ENCODE data around the gene CYTH1.

The CYTH1 gene

DNA sequence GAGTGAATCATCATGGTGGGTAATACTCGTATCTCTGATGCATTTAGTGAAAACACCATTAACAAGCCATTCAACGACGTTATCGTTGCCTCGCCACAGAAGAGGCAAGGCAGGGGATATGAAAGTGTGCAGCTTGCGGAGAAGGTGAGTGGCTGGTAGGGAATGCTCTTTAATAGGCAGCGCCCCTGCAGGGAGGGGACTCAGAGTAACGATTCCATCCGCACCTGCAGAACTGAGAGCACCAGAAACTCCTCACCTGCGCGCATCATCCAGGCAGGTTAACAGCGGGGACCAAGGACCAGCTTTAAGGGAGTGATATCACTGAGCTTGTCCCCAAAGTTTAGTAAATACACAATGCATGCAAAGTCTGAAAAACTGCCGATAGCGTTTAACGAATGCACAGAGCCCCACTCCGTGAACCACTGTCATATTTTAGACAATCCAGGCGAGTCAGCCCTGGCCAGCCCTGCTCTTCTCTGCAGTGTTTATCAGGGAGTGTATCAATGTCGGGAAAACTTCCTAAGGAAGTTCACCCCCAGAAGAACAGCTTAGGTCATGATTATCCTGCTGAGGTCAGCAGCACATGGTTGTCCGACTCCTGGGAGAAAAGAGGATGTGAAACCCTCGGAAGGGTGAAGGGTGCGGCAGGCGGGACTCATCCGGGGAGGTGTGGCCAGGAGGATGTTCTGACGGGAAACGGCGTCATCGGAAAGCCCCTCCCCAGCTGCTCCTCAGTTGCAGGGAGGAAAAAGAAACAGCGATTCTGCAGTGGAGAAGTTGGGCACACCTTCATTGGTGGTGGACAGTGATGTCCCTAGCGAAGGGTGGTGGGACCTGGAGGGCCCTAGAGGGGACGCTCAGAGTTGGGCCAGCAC, 136.4 kb downstream of the CYTH1 start:
- peak; percentile 29 for DNase-seq

DNA sequence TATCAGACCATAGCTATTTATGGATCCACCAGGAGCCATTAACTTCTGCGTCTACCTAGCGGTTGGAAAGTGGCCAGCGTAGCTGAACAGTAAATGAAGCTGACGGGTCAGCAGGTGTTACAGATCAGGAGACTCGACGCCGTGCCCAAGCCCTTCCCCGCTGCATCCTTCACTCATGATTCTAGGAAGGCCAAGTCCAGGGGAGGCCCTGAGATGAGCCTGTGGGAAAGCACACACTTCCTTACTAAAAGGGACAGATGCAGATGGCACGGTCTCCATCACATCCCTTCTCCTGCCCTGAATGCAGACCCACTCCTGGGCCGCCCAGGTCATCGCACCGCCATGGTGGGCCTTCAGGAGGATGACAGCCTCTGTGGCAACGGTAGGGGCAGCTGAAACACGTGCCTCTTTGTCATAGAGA, 137.1 kb downstream of the CYTH1 start:
- no peak for DNase-seq

DNA sequence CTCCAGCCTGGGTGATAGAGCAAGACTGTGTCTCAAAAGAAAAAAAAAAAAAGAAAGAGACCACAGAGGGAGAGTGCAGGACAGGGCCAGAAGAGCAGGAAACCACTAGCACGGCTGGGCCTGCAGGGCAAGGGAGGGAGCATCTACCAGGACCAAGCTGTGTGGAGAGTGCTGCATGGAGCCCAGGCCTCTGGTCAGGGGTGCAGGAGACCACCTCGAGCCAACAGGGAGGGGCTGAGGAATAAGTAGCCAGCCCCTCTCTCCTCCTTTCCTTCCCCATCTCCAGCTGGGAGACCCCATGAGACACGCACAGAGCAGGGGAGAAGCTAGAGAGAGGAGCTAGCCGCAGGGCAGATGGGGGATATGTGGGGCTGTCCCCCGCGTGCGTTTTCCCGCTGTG, 137.8 kb downstream of the CYTH1 start:
- no peak for DNase-seq

DNA sequence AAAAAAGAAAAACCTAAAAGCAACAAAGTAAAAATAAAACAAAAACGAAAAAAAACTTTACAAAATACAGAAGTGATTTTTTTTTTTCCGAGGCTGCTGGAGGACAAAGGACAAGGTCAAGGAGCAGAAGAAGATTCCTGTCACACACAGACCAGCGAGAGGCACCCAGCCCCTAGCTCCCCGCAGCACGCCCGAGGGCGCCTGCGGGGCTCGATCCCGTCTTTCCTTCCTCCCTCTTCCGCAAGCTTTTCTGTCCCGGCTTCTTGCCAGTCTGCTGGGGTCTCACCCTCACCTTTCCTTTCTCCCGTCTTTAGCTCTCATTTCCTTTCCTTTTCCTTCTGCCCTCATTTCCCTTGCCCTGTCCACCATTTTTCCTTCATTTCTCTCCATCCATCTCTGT, 138.7 kb downstream of the CYTH1 start:
- DNase-seq = no peak

DNA sequence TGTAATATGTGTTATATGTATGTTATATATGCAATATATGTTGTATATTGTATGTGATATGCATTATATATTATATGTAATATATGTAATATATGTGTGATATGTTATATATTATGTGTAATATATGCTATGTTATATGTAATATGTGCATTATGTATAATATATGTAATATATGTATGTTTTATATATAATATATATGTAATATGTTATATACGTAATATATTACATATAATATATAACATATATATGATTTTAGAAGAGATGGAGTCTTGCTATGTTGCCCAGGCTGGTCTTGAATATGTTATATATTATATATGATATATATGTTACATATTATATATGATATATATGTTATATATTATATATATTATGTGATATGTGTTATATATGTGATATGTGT, 139.4 kb downstream of the CYTH1 start:
- DNase-seq = no peak

GRCh38 chr17:78641666-78642065, 140.4 kb downstream of the CYTH1 start:
- no peak for DNase-seq

- DNase-seq = no peak
These were observed 140.8 kb downstream of the CYTH1 start for GRCh38 chr17:78641243-78641642.

GRCh38 chr17:78640700-78641099, 141.4 kb downstream of the CYTH1 start:
- no peak for DNase-seq

DNA sequence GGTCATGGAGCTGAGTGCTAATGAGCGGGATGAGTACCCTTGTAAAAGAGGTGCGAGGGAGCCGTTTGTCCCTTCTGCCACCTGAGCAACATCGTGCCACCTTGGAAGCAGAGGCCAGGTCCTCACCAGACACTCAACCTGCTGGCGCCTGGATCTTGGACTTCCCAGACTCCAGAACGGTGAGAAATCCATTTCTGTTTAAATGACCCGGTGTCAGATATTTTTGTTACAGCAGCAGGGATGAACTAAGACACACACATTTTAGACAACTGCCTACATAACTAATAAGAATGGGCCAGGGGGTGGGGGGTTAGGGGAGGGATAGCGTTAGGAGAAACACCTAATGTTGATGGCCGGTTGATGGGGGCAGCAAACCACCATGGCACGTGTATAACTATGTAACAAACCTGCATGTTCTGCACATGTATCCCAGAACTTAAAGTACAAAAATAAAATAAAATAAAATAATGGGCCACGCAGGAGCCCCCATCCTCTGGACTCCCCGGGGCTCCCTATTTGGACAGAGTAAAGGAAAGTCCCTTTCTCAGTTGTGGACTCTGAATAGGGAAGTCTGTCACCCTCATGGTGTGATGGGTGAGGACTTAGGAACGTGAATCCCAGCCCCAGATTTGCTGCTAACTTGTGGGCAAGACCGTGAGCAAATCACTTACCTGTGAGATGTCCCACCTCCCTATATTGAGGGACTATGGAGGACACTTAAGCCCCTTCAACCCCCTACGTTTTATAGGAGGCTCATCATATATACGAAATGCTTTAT, 144.2 kb downstream of the CYTH1 start:
- no peak for DNase-seq

DNA sequence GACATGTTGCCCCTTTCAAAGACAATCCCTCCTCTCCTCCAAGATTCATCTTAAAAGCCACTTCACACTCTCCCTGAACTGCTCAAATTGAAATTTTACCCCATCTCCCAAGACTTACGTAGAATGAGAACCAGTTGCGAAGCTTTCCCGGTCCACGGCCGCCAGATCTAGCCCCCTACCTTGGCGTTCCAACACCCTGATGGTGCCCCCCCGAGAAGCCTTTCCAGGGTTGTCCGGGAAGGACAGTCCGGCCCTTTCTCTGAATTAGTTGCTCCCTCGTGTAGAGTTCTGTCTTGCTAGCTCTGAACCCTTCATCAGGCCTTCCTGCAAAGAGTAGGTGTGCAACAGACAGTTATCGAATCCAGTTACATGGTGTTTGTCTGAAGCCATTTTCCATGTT, 144.9 kb downstream of the CYTH1 start:
- no peak for DNase-seq

- DNase-seq = no peak
These were observed 147.9 kb downstream of the CYTH1 start for GRCh38 chr17:78634154-78634553.

GRCh38 chr17:78629436-78629995, 152.6 kb downstream of the CYTH1 start:
- no peak for DNase-seq

GRCh38 chr17:78628547-78629435, 153.3 kb downstream of the CYTH1 start:
- DNase-seq = no peak

- DNase-seq = no peak
These were observed 157.5 kb downstream of the CYTH1 start for GRCh38 chr17:78624324-78625151.
